GM12878 (cell line): ENCODE data around the gene GGT6.

Experiments
- NR2C2 ChIP-seq: IDR thresholded peaks from 2 replicates; pipeline ENCODE4 v1.6.1; 2011; ENCODE audit warnings: borderline replicate concordance, low read depth; ENCODE audit not compliant: control insufficient read depth, insufficient read length
- SMARCA5 ChIP-seq: fragments of 450-650 bp; IDR thresholded peaks from 2 replicates; pipeline ENCODE4 v1.6.1; 2017; ENCODE audit warnings: mild to moderate bottlenecking
- SUZ12 ChIP-seq: fragments of 200-600 bp; sonication (generic); IDR thresholded peaks from one replicate; pipeline ENCODE4 v1.6.1; 2018; ENCODE audit warnings: antibody characterized with exemption, mild to moderate bottlenecking; ENCODE audit not compliant: unreplicated experiment
- TF ChIP-seq, protein P1 (sequence below), 3 experiments: IDR thresholded peaks in 2 of 3; conservative IDR thresholded peaks in 1 of 3; 2 replicates each; pipeline ENCODE4 v1.5.1; 2011; ENCODE audit warnings: low read depth in 3 of 3, low read length in 3 of 3, mild to moderate bottlenecking in 3 of 3, control low read depth in 2 of 3, moderate library complexity in 2 of 3, inconsistent platforms in 1 of 3, mixed read lengths in 1 of 3; ENCODE audit not compliant: control insufficient read depth in 2 of 3, insufficient read depth in 1 of 3; ENCODE audit errors: extremely low read depth in 1 of 3
- TF ChIP-seq, protein P2 (sequence below): IDR thresholded peaks from 2 replicates; pipeline ENCODE4 v1.6.1; 2012; ENCODE audit warnings: mild to moderate bottlenecking, low read depth, low read length

- TF ChIP-seq, protein P1, sequence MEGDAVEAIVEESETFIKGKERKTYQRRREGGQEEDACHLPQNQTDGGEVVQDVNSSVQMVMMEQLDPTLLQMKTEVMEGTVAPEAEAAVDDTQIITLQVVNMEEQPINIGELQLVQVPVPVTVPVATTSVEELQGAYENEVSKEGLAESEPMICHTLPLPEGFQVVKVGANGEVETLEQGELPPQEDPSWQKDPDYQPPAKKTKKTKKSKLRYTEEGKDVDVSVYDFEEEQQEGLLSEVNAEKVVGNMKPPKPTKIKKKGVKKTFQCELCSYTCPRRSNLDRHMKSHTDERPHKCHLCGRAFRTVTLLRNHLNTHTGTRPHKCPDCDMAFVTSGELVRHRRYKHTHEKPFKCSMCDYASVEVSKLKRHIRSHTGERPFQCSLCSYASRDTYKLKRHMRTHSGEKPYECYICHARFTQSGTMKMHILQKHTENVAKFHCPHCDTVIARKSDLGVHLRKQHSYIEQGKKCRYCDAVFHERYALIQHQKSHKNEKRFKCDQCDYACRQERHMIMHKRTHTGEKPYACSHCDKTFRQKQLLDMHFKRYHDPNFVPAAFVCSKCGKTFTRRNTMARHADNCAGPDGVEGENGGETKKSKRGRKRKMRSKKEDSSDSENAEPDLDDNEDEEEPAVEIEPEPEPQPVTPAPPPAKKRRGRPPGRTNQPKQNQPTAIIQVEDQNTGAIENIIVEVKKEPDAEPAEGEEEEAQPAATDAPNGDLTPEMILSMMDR (IDR thresholded peaks at IDR 0.05 in 2 of 3, conservative IDR thresholded peaks at IDR 0.05 in 1 of 3; ENCODE audit: control insufficient read depth in 2 of 3, extremely low read depth in 1 of 3, insufficient read depth in 1 of 3, low read depth in 3 of 3, low read length in 3 of 3): no peak
- TF ChIP-seq SUZ12 (no peak), SMARCA5 (no peak), NR2C2 (no peak)
- TF ChIP-seq, protein P2, sequence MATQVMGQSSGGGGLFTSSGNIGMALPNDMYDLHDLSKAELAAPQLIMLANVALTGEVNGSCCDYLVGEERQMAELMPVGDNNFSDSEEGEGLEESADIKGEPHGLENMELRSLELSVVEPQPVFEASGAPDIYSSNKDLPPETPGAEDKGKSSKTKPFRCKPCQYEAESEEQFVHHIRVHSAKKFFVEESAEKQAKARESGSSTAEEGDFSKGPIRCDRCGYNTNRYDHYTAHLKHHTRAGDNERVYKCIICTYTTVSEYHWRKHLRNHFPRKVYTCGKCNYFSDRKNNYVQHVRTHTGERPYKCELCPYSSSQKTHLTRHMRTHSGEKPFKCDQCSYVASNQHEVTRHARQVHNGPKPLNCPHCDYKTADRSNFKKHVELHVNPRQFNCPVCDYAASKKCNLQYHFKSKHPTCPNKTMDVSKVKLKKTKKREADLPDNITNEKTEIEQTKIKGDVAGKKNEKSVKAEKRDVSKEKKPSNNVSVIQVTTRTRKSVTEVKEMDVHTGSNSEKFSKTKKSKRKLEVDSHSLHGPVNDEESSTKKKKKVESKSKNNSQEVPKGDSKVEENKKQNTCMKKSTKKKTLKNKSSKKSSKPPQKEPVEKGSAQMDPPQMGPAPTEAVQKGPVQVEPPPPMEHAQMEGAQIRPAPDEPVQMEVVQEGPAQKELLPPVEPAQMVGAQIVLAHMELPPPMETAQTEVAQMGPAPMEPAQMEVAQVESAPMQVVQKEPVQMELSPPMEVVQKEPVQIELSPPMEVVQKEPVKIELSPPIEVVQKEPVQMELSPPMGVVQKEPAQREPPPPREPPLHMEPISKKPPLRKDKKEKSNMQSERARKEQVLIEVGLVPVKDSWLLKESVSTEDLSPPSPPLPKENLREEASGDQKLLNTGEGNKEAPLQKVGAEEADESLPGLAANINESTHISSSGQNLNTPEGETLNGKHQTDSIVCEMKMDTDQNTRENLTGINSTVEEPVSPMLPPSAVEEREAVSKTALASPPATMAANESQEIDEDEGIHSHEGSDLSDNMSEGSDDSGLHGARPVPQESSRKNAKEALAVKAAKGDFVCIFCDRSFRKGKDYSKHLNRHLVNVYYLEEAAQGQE: no peak
Measured at GRCh38 chr17:4553669-4554068, 6.7 kb downstream of the GGT6 start.
